WTC11 (cell line): ENCODE measurements around the gene SETDB1. TPM values are rescaled to one million over a fixed set of nuclear protein-coding genes. Genes with fewer than 3 reads are reported as not detected.

Experiments
- ATAC-seq: fragments of 200-7000 bp; cut with Tn5 transposase; 2 replicates; pipeline ENCODE4 v1.10.0; 2021; ENCODE audit warnings: mild to moderate bottlenecking, moderate library complexity
- CTCF ChIA-PET: fragments of 300-600 bp; sonication (Branson Sonifier 250); formaldehyde crosslinking; loops from one replicate; lab custom pipeline; 2021; ENCODE audit warnings: antibody characterized with exemption; lab: Charles Lee
- POLR2A ChIA-PET: fragments of 350-600 bp; sonication (Branson Sonifier 250); formaldehyde crosslinking; loops from one replicate; lab custom pipeline; 2021; ENCODE audit warnings: antibody characterized with exemption; lab: Charles Lee
- DNase-seq: peaks from one replicate; pipeline ENCODE4 v3.0.0; 2021; ENCODE audit warnings: low spot score
- H3K27ac Mint-ChIP-seq: 2 replicates; pipeline ENCODE4 v1.8.0; 2021; ENCODE audit warnings: mixed read lengths
- H3K27me3 Mint-ChIP-seq: 2 replicates; pipeline ENCODE4 v1.8.0; 2021; ENCODE audit warnings: low read depth, mild to moderate bottlenecking, moderate library complexity, mixed read lengths
- H3K36me3 Mint-ChIP-seq: 2 replicates; pipeline ENCODE4 v1.8.0; 2021; ENCODE audit warnings: mixed read lengths
- H3K4me1 Mint-ChIP-seq: 2 replicates; pipeline ENCODE4 v1.8.0; 2022; ENCODE audit warnings: mixed read lengths
- H3K4me3 Mint-ChIP-seq: 2 replicates; pipeline ENCODE4 v1.8.0; 2021; ENCODE audit warnings: mild to moderate bottlenecking, moderate library complexity, mixed read lengths
- H3K9me3 Mint-ChIP-seq: 2 replicates; pipeline ENCODE4 v1.8.0; 2021; ENCODE audit warnings: mixed read lengths
- IRF1 ChIP-seq: sonication (generic); formaldehyde crosslinking; IDR thresholded peaks from 2 replicates; pipeline ENCODE4 v1.8.0; 2023; ENCODE audit warnings: missing genetic modification reagents
- JAZF1 ChIP-seq: fragments of 250-450 bp; sonication (Bioruptor Pico); IDR thresholded peaks from 2 replicates; pipeline ENCODE4 v1.9.0; 2021; ENCODE audit warnings: moderate library complexity, mild to moderate bottlenecking, inconsistent platforms
- MYBL2 ChIP-seq: sonication (generic); formaldehyde crosslinking; IDR thresholded peaks from 2 replicates; pipeline ENCODE4 v1.8.1; 2023; ENCODE audit warnings: mild to moderate bottlenecking, moderate library complexity, missing genetic modification reagents
- NR1H2 ChIP-seq: sonication (generic); formaldehyde crosslinking; IDR thresholded peaks from 2 replicates; pipeline ENCODE4 v1.9.0; 2021; ENCODE audit warnings: mild to moderate bottlenecking, moderate library complexity, missing genetic modification reagents
- PRDM15 ChIP-seq: sonication (generic); formaldehyde crosslinking; IDR thresholded peaks from 2 replicates; pipeline ENCODE4 v1.8.0; 2022; ENCODE audit warnings: missing genetic modification reagents
- ZBTB21 ChIP-seq: sonication (generic); formaldehyde crosslinking; IDR thresholded peaks from 2 replicates; pipeline ENCODE4 v1.8.1; 2023; ENCODE audit warnings: mild to moderate bottlenecking, missing genetic modification reagents, borderline replicate concordance
- ZNF532 ChIP-seq: fragments of 250-450 bp; sonication (Bioruptor Pico); IDR thresholded peaks from 2 replicates; pipeline ENCODE4 v1.9.0; 2021; ENCODE audit warnings: mild to moderate bottlenecking, borderline replicate concordance
- total RNA-seq: library from RNA; stranded (reverse); gene quantifications from 3 replicates; pipeline ENCODE4 v1.2.3, GENCODE V29; 2021

The SETDB1 gene
- total RNA-seq, 1 experiment from 2014 or later: 53.1 TPM

DNA sequence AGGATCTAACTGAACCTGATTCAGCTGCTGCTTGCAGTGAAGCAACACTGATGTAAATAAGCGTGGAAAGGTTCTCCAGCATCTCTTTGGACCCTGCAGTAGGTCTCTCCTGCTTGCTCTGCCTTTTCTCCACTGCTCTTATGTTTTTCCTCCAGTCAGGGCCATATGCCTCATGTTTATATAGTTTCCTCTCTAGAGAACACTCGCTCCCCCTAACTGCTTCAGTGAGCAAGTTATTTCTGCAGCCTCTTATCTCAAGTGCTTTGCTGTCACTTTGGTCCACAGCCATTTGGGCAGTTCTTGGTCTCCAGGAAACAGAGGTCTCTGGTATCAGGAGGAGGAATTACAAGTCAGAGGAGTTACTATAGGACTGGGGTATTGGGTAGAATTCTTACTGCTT, 87.4 kb downstream of the SETDB1 start:
- H3K9me3 Mint-ChIP-seq: no peaks in the 10 kb centered on the region
- peaks cover 7% of the 10 kb centered on the region for H3K4me1 Mint-ChIP-seq
- TF ChIP-seq ZNF532 (CRISPR knock-in tag) (no peak), MYBL2 (CRISPR knock-in tag) (no peak), PRDM15 (CRISPR knock-in tag) (no peak), ZBTB21 (no peak), JAZF1 (CRISPR knock-in tag) (no peak), NR1H2 (CRISPR knock-in tag) (no peak), IRF1 (no peak)
- ATAC-seq: no peak
- POLR2A ChIA-PET: no interaction called here
- CTCF ChIA-PET: interaction anchor here (1.0 kb wide), 1 partner anchor 11 kb away, joined by 4 read pairs; no protein-coding TSS in a partner anchor
- H3K4me3 Mint-ChIP-seq: no peak overlapping the region
- H3K27ac Mint-ChIP-seq: no peak overlapping the region
- DNase-seq: no peak
- H3K36me3 Mint-ChIP-seq: peaks cover 8% of the 10 kb centered on the region
- no peaks in the 10 kb centered on the region for H3K27me3 Mint-ChIP-seq

Other genes with a start within 250 kb of the SETDB1 start
- 39.5 to 46.1 TPM (median 43.3 TPM) in 3 replicates for gene GOLPH3L, start 229.2 kb upstream of the SETDB1 start, total RNA-seq
- not detected in 3 replicates for gene HORMAD1, start 205.5 kb upstream of the SETDB1 start, total RNA-seq
- 0.66 to 1.1 TPM (median 0.71 TPM) in 3 replicates for gene CTSS, start 160.6 kb upstream of the SETDB1 start, total RNA-seq
- 7.5 to 9.4 TPM (median 8.7 TPM) in 3 replicates for gene CTSK, start 118.1 kb upstream of the SETDB1 start, total RNA-seq
- 30.7 to 35.0 TPM (median 33.8 TPM) in 3 replicates for gene ARNT, start 49.8 kb upstream of the SETDB1 start, total RNA-seq
- not detected in 3 replicates for gene CTXND2, start 39.2 kb upstream of the SETDB1 start, total RNA-seq
- gene CERS2, start 48.5 kb downstream of the SETDB1 start, total RNA-seq: 182 to 203 TPM (median 200 TPM) in 3 replicates
- gene ANXA9, start 55.9 kb downstream of the SETDB1 start, total RNA-seq: 1.5 to 1.6 TPM (median 1.6 TPM) in 3 replicates
- gene MINDY1, start 80.5 kb downstream of the SETDB1 start, total RNA-seq: 10.1 to 11.2 TPM (median 11.0 TPM) in 3 replicates
- 24.5 to 29.6 TPM (median 28.5 TPM) in 3 replicates for gene PRUNE1, start 82.1 kb downstream of the SETDB1 start, total RNA-seq
- 2.5 to 4.0 TPM (median 3.8 TPM) in 3 replicates for gene BNIPL, start 110.2 kb downstream of the SETDB1 start, total RNA-seq
- gene C1orf56, start 121.4 kb downstream of the SETDB1 start, total RNA-seq: 2.9 to 5.4 TPM (median 3.6 TPM) in 3 replicates
- gene CDC42SE1, start 133.3 kb downstream of the SETDB1 start, total RNA-seq: 72.8 to 76.3 TPM (median 75.5 TPM) in 3 replicates
- gene MLLT11, start 134.0 kb downstream of the SETDB1 start, total RNA-seq: 12.7 to 16.4 TPM (median 13.6 TPM) in 3 replicates
- 1.4 to 3.3 TPM (median 1.7 TPM) in 3 replicates for gene GABPB2, start 144.4 kb downstream of the SETDB1 start, total RNA-seq
- gene SEMA6C, start 220.3 kb downstream of the SETDB1 start, total RNA-seq: 16.3 to 21.0 TPM (median 18.1 TPM) in 3 replicates
- gene TNFAIP8L2, start 230.3 kb downstream of the SETDB1 start, total RNA-seq: 0.15 TPM in 1 of 3 replicates, not detected in the others
- 6.3 to 7.8 TPM (median 6.9 TPM) in 3 replicates for gene LYSMD1, start 239.5 kb downstream of the SETDB1 start, total RNA-seq
- 35.3 to 45.3 TPM (median 35.8 TPM) in 3 replicates for gene SCNM1, start 239.8 kb downstream of the SETDB1 start, total RNA-seq
- gene TMOD4, start 249.6 kb downstream of the SETDB1 start, total RNA-seq: 0.66 to 0.82 TPM (median 0.79 TPM) in 3 replicates